HG03280 (cell line): ENCODE data around the gene MMD.
A peak's percentile ranks its signal among the peaks of the same experiment; 100 is the strongest.

Experiments used
- ATAC-seq: cut with Tn5 transposase; IDR thresholded peaks from one replicate; pipeline ENCODE4 v1.9.1; 2021; ENCODE audit warnings: mild to moderate bottlenecking, moderate library complexity; ENCODE audit not compliant: unreplicated experiment

Gene MMD

GRCh38 chr17:55356434-55357328 is 65.0 kb downstream of the MMD start:
- ATAC-seq: peak; percentile 91

GRCh38 chr17:55354941-55355340 is 66.7 kb downstream of the MMD start:
- no peak for ATAC-seq

GRCh38 chr17:55354010-55354409 is 67.6 kb downstream of the MMD start:
- ATAC-seq: no peak

GRCh38 chr17:55351226-55351625 is 70.4 kb downstream of the MMD start:
- no peak for ATAC-seq

GRCh38 chr17:55350825-55351205 is 70.8 kb downstream of the MMD start:
- ATAC-seq: no peak

- no peak for ATAC-seq
These were observed 72.8 kb downstream of the MMD start for GRCh38 chr17:55348749-55349354.

GRCh38 chr17:55347341-55347740 is 74.3 kb downstream of the MMD start:
- no peak for ATAC-seq

GRCh38 chr17:55346658-55347057 is 75.0 kb downstream of the MMD start:
- no peak for ATAC-seq

- ATAC-seq: no peak
These were observed 76.5 kb downstream of the MMD start for GRCh38 chr17:55345132-55345531.

- no peak for ATAC-seq
These were observed 77.1 kb downstream of the MMD start for GRCh38 chr17:55344514-55344997.

- ATAC-seq: no peak
These were observed 77.6 kb downstream of the MMD start for GRCh38 chr17:55343900-55344513.

GRCh38 chr17:55342800-55343585 is 78.6 kb downstream of the MMD start:
- ATAC-seq: no peak
